Activated CD8-positive, alpha-beta memory T cell treated with anti-CD3 and anti-CD28 coated beads for 4 hours (primary cell): ENCODE data around the gene ZNF76.

Experiments used
- DNase-seq, 2 donors: peaks; one replicate each; pipeline ENCODE4 v3.0.0-alpha.2; 2020; ENCODE audit warnings: low read depth in 2 of 2

ZNF76 gene

GRCh38 chr6:35259194-35259947, at the start of gene ZNF76:
Gene ZNF76 (plus strand): TSS chr6:35259735. CDS start chr6:35281152, 21,417 bp downstream.
- peak; percentile 76 to 82 for DNase-seq

- no peak for DNase-seq
Measured at GRCh38 chr6:35213298-35213791, 46.2 kb upstream of the ZNF76 start.

GRCh38 chr6:35213824-35214756, 45.4 kb upstream of the ZNF76 start, which contains the start of gene SCUBE3:
Gene SCUBE3 (plus strand): TSS chr6:35213956. CDS start chr6:35214419, 463 bp downstream.
- no peak for DNase-seq

- no peak for DNase-seq
Measured at GRCh38 chr6:35214869-35215664, 44.5 kb upstream of the ZNF76 start.

GRCh38 chr6:35215665-35216411, 43.7 kb upstream of the ZNF76 start:
- DNase-seq: no peak

- no peak for DNase-seq
Measured at GRCh38 chr6:35216412-35216732, 43.2 kb upstream of the ZNF76 start.

GRCh38 chr6:35216851-35217811, 42.4 kb upstream of the ZNF76 start:
- DNase-seq: no peak

- DNase-seq: no peak
Measured at GRCh38 chr6:35218021-35218420, 41.5 kb upstream of the ZNF76 start.

- no peak for DNase-seq
Measured at GRCh38 chr6:35218456-35218855, 41.1 kb upstream of the ZNF76 start.

GRCh38 chr6:35219683-35220326, 39.7 kb upstream of the ZNF76 start:
- DNase-seq: no peak

- DNase-seq: no peak
Measured at GRCh38 chr6:35220711-35221110, 38.8 kb upstream of the ZNF76 start.

GRCh38 chr6:35223396-35223795, 36.1 kb upstream of the ZNF76 start:
- no peak for DNase-seq

GRCh38 chr6:35224720-35225119, 34.8 kb upstream of the ZNF76 start:
- DNase-seq: no peak

GRCh38 chr6:35228481-35228880, 31.1 kb upstream of the ZNF76 start:
- DNase-seq: no peak

- no peak for DNase-seq
Measured at GRCh38 chr6:35229304-35229703, 30.2 kb upstream of the ZNF76 start.

- no peak for DNase-seq
Measured at GRCh38 chr6:35230498-35230897, 29.0 kb upstream of the ZNF76 start.

GRCh38 chr6:35230950-35231349, 28.6 kb upstream of the ZNF76 start:
- DNase-seq: no peak

GRCh38 chr6:35231563-35231962, 28.0 kb upstream of the ZNF76 start:
- DNase-seq: no peak

- no peak for DNase-seq
Measured at GRCh38 chr6:35234901-35235300, 24.6 kb upstream of the ZNF76 start.
